Thyroid gland (tissue), 4 donors: ENCODE measurements around the gene PKP2.

Experiments
- POLR2A ChIP-seq, 2 donors: fragments of 450-650 bp; IDR thresholded peaks; one replicate each; pipeline ENCODE4 v1.6.1; 2017; ENCODE audit warnings: antibody characterized with exemption in 2 of 2, mild to moderate bottlenecking in 2 of 2, moderate library complexity in 1 of 2
- TF ChIP-seq, protein P1 (sequence below), 6 experiments: fragments of 200-600 bp in 3 of 6; fragments of 450-650 bp in 3 of 6; sonication (generic) in 3 of 6; IDR thresholded peaks; one replicate each; pipeline ENCODE4 v1.5.1; 2016 to 2019; ENCODE audit warnings: antibody characterized with exemption in 6 of 6, mild to moderate bottlenecking in 2 of 6, inconsistent platforms in 1 of 6, moderate library complexity in 1 of 6

DNA sequence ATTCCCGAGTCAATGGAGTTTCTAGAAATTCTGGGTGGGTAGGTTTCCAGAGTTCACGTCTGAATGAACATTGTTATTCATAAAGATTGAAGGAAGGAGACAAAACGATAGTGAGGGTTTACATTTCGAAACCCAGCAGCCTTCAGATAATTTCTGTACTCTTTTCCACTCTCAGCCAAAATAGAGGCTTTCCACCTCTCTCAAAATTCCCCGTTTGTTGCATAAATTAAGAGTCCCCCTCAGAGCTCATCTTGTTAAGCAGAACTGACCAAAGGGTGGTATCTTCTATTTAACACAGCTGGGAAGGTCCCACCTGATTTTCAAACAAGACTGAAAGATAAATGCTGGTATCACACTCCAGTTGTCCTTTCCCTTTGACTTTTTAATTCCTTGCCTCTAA lies 119.4 kb downstream of the PKP2 start:
- TF ChIP-seq, protein P1, sequence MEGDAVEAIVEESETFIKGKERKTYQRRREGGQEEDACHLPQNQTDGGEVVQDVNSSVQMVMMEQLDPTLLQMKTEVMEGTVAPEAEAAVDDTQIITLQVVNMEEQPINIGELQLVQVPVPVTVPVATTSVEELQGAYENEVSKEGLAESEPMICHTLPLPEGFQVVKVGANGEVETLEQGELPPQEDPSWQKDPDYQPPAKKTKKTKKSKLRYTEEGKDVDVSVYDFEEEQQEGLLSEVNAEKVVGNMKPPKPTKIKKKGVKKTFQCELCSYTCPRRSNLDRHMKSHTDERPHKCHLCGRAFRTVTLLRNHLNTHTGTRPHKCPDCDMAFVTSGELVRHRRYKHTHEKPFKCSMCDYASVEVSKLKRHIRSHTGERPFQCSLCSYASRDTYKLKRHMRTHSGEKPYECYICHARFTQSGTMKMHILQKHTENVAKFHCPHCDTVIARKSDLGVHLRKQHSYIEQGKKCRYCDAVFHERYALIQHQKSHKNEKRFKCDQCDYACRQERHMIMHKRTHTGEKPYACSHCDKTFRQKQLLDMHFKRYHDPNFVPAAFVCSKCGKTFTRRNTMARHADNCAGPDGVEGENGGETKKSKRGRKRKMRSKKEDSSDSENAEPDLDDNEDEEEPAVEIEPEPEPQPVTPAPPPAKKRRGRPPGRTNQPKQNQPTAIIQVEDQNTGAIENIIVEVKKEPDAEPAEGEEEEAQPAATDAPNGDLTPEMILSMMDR (IDR thresholded peaks at IDR 0.05), result no peak
- TF ChIP-seq POLR2A (IDR thresholded peaks at IDR 0.05), result no peak
